ENCODE measurements around the gene ADCY4.
A peak's percentile ranks its signal among the peaks of the same experiment; 100 is the strongest.

The ADCY4 gene

GRCh38 chr14:24278424-24278823 lies 56.4 kb downstream of the ADCY4 start:
- DNase-seq: no peak
- no peaks in the 10 kb centered on the region for H3K9me3 Mint-ChIP-seq
- H3K27ac Mint-ChIP-seq: no peak overlapping the region
- no peaks in the 10 kb centered on the region for H3K4me1 Mint-ChIP-seq
- H3K4me3 Mint-ChIP-seq: no peak overlapping the region
- no peak for TF ChIP-seq CTCF (IDR thresholded peaks at IDR 0.05)
- peaks cover 12% of the 10 kb centered on the region for H3K27me3 Mint-ChIP-seq (ENCODE audit: low read depth, poor library complexity)
- no peaks in the 10 kb centered on the region for H3K36me3 Mint-ChIP-seq (ENCODE audit: low read depth)

- no peak for DNase-seq
- no peak for TF ChIP-seq CTCF (IDR thresholded peaks at IDR 0.05)
- H3K36me3 Mint-ChIP-seq (ENCODE audit: low read depth): no peaks in the 10 kb centered on the region
- H3K4me1 Mint-ChIP-seq: peaks cover 2% of the 10 kb centered on the region
- peaks cover 12% of the 10 kb centered on the region for H3K27me3 Mint-ChIP-seq (ENCODE audit: low read depth, poor library complexity)
- H3K9me3 Mint-ChIP-seq: no peaks in the 10 kb centered on the region
- no peak overlapping the region for H3K27ac Mint-ChIP-seq
- H3K4me3 Mint-ChIP-seq: no peak overlapping the region
Observed at GRCh38 chr14:24277606-24278321, 57.1 kb downstream of the ADCY4 start.

GRCh38 chr14:24277071-24277470 lies 57.8 kb downstream of the ADCY4 start:
- no peak for TF ChIP-seq CTCF (IDR thresholded peaks at IDR 0.05)
- Mint-ChIP-seq H3K27ac (no peak overlapping the region), H3K36me3 (ENCODE audit: low read depth) (no peaks in the 10 kb centered on the region), H3K4me1 (peaks cover 9% of the 10 kb centered on the region), H3K4me3 (no peak overlapping the region), H3K27me3 (ENCODE audit: low read depth, poor library complexity) (peaks cover 11% of the 10 kb centered on the region), H3K9me3 (no peaks in the 10 kb centered on the region)
- DNase-seq: no peak

- Mint-ChIP-seq H3K27me3 (ENCODE audit: low read depth, poor library complexity) (peaks cover 14% of the 10 kb centered on the region), H3K27ac (no peak overlapping the region), H3K36me3 (ENCODE audit: low read depth) (no peaks in the 10 kb centered on the region), H3K4me1 (peaks cover 16% of the 10 kb centered on the region), H3K9me3 (no peaks in the 10 kb centered on the region), H3K4me3 (no peak overlapping the region)
- TF ChIP-seq CTCF (IDR thresholded peaks at IDR 0.05): no peak
- no peak for DNase-seq
Observed at GRCh38 chr14:24274101-24274543, 60.7 kb downstream of the ADCY4 start.

GRCh38 chr14:24273422-24273998 lies 61.4 kb downstream of the ADCY4 start:
- DNase-seq: no peak
- no peak for TF ChIP-seq CTCF (IDR thresholded peaks at IDR 0.05)
- no peaks in the 10 kb centered on the region for H3K36me3 Mint-ChIP-seq (ENCODE audit: low read depth)
- H3K4me1 Mint-ChIP-seq: peaks cover 16% of the 10 kb centered on the region
- H3K27me3 Mint-ChIP-seq (ENCODE audit: low read depth, poor library complexity): peaks cover 14% of the 10 kb centered on the region
- no peaks in the 10 kb centered on the region for H3K9me3 Mint-ChIP-seq
- H3K4me3 Mint-ChIP-seq: no peak overlapping the region
- H3K27ac Mint-ChIP-seq: no peak overlapping the region

GRCh38 chr14:24272467-24272866 lies 62.4 kb downstream of the ADCY4 start:
- H3K36me3 Mint-ChIP-seq (ENCODE audit: low read depth): no peaks in the 10 kb centered on the region
- H3K27me3 Mint-ChIP-seq (ENCODE audit: low read depth, poor library complexity): peaks cover 14% of the 10 kb centered on the region
- TF ChIP-seq CTCF (IDR thresholded peaks at IDR 0.05): no peak
- DNase-seq: no peak
- H3K4me1 Mint-ChIP-seq: peaks cover 16% of the 10 kb centered on the region
- no peaks in the 10 kb centered on the region for H3K9me3 Mint-ChIP-seq
- no peak overlapping the region for H3K27ac Mint-ChIP-seq
- peak overlapping the region; percentile 87 for H3K4me3 Mint-ChIP-seq

All from nephron progenitor cell (in vitro differentiated cells).